C4-2B (cell line): ENCODE results near the gene FOXP1.

Source experiments
- ZFX ChIP-seq: fragments of 450-650 bp; IDR thresholded peaks from 2 replicates; pipeline ENCODE4 v1.6.1; 2017
- TF ChIP-seq, protein P1 (sequence below): fragments of 450-650 bp; conservative IDR thresholded peaks from 2 replicates; pipeline ENCODE4 v1.5.1; 2017; ENCODE audit warnings: mild to moderate bottlenecking

DNA sequence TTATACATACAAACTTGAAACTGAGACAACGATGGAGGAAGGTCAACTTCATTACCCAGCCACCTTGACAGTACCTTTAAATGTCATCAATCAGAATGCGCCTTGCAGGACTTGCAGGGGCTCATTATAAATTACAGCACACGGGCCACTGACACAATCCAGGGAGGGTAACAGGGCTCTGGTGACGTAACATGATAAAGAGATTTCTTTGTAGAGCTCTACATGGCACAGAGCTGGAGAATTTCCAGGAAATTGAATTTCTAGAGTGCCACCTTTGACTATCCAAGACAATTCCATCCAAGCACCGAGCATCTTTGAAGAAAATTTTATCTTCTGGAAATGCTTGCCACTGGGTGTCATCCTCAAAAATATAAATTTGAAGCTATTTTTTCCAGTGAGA is 486.0 kb downstream of the FOXP1 start:
- TF ChIP-seq, protein P1, sequence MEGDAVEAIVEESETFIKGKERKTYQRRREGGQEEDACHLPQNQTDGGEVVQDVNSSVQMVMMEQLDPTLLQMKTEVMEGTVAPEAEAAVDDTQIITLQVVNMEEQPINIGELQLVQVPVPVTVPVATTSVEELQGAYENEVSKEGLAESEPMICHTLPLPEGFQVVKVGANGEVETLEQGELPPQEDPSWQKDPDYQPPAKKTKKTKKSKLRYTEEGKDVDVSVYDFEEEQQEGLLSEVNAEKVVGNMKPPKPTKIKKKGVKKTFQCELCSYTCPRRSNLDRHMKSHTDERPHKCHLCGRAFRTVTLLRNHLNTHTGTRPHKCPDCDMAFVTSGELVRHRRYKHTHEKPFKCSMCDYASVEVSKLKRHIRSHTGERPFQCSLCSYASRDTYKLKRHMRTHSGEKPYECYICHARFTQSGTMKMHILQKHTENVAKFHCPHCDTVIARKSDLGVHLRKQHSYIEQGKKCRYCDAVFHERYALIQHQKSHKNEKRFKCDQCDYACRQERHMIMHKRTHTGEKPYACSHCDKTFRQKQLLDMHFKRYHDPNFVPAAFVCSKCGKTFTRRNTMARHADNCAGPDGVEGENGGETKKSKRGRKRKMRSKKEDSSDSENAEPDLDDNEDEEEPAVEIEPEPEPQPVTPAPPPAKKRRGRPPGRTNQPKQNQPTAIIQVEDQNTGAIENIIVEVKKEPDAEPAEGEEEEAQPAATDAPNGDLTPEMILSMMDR = no peak
- no peak for TF ChIP-seq ZFX
